Measurements from ENCODE around the gene DLGAP1.

DLGAP1 gene

GRCh38 chr18:4450065-4450658 is 4.9 kb downstream of the DLGAP1 start:
- POLR2A ChIA-PET = no interaction called here
- DNase-seq (ENCODE audit: extremely low spot score) = no peak
- TF ChIP-seq ZNF384 (IDR thresholded peaks at IDR 0.05) (no peak), HDGF (IDR thresholded peaks at IDR 0.05; ENCODE audit: borderline replicate concordance) (no peak), FOXA1 (IDR thresholded peaks at IDR 0.05) (no peak), SP1 (IDR thresholded peaks at IDR 0.05) (no peak), SUZ12 (IDR thresholded peaks at IDR 0.05) (no peak), NFRKB (IDR thresholded peaks at IDR 0.05) (no peak), CTBP1 (IDR thresholded peaks at IDR 0.05; ENCODE audit: borderline replicate concordance) (no peak), ARNT (IDR thresholded peaks at IDR 0.05) (no peak), PKNOX1 (IDR thresholded peaks at IDR 0.05) (no peak), FOXK2 (IDR thresholded peaks at IDR 0.05) (no peak), L3MBTL2 (conservative IDR thresholded peaks at IDR 0.05) (no peak), ELF4 (IDR thresholded peaks at IDR 0.05) (no peak), FOXM1 (IDR thresholded peaks at IDR 0.05; ENCODE audit: borderline replicate concordance) (no peak), LEF1 (IDR thresholded peaks at IDR 0.05; ENCODE audit: borderline replicate concordance) (no peak), BHLHE40 (IDR thresholded peaks at IDR 0.05; ENCODE audit: borderline replicate concordance) (no peak), TARDBP (IDR thresholded peaks at IDR 0.05) (no peak)
- CTCF ChIA-PET = interaction anchor here (0.5 kb wide), 1 partner anchor 31 kb away, joined by 3 read pairs; no protein-coding TSS in a partner anchor

- ChIA-PET POLR2A (no interaction called here), CTCF (no interaction called here)
- TF ChIP-seq LEF1 (IDR thresholded peaks at IDR 0.05; ENCODE audit: borderline replicate concordance) (no peak), SUZ12 (IDR thresholded peaks at IDR 0.05) (no peak), FOXK2 (IDR thresholded peaks at IDR 0.05) (no peak), PKNOX1 (IDR thresholded peaks at IDR 0.05) (no peak), ELF4 (IDR thresholded peaks at IDR 0.05) (no peak), SP1 (IDR thresholded peaks at IDR 0.05) (no peak), CTBP1 (IDR thresholded peaks at IDR 0.05; ENCODE audit: borderline replicate concordance) (no peak), FOXA1 (IDR thresholded peaks at IDR 0.05) (no peak), BHLHE40 (IDR thresholded peaks at IDR 0.05; ENCODE audit: borderline replicate concordance) (no peak), NFRKB (IDR thresholded peaks at IDR 0.05) (no peak), L3MBTL2 (conservative IDR thresholded peaks at IDR 0.05) (no peak), ARNT (IDR thresholded peaks at IDR 0.05) (no peak)
- no peak for DNase-seq (ENCODE audit: extremely low spot score)
These were observed 9.2 kb downstream of the DLGAP1 start for GRCh38 chr18:4445902-4446301.

DNA sequence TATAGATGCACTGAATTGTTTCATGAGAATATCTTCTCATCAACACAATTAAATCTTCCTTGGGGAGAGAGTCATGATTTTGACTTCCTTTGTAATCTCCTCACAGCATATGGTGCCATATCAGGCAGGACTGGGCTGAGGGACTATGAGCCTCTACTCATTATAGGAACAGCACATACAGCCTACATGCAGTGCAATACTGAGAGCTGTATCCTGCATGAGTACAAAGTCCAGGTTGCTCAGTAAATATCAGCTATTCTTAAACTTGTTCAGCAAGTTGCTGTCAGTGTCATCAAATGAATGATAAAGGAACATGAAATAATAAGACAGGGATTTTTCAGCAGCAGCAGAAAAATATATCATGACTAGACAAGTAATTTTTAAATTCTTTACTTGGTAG is 10.8 kb downstream of the DLGAP1 start:
- POLR2A ChIA-PET = no interaction called here
- TF ChIP-seq SP1 (IDR thresholded peaks at IDR 0.05) (no peak), CTBP1 (IDR thresholded peaks at IDR 0.05; ENCODE audit: borderline replicate concordance) (no peak), BHLHE40 (IDR thresholded peaks at IDR 0.05; ENCODE audit: borderline replicate concordance) (no peak), FOXK2 (IDR thresholded peaks at IDR 0.05) (no peak), LEF1 (IDR thresholded peaks at IDR 0.05; ENCODE audit: borderline replicate concordance) (no peak), FOXA1 (IDR thresholded peaks at IDR 0.05) (no peak), ELF4 (IDR thresholded peaks at IDR 0.05) (no peak), L3MBTL2 (conservative IDR thresholded peaks at IDR 0.05) (no peak), ZNF384 (IDR thresholded peaks at IDR 0.05) (no peak), HDGF (IDR thresholded peaks at IDR 0.05; ENCODE audit: borderline replicate concordance) (no peak), SUZ12 (IDR thresholded peaks at IDR 0.05) (no peak), FOXM1 (IDR thresholded peaks at IDR 0.05; ENCODE audit: borderline replicate concordance) (no peak), ARNT (IDR thresholded peaks at IDR 0.05) (no peak), NFRKB (IDR thresholded peaks at IDR 0.05) (no peak), PKNOX1 (IDR thresholded peaks at IDR 0.05) (no peak), TARDBP (IDR thresholded peaks at IDR 0.05) (no peak)
- CTCF ChIA-PET = no interaction called here
- no peak for DNase-seq (ENCODE audit: extremely low spot score)

GRCh38 chr18:4441098-4441497 is 14.0 kb downstream of the DLGAP1 start:
- TF ChIP-seq BHLHE40 (IDR thresholded peaks at IDR 0.05; ENCODE audit: borderline replicate concordance) (no peak), SUZ12 (IDR thresholded peaks at IDR 0.05) (no peak), SP1 (IDR thresholded peaks at IDR 0.05) (no peak), NFRKB (IDR thresholded peaks at IDR 0.05) (no peak), FOXM1 (IDR thresholded peaks at IDR 0.05; ENCODE audit: borderline replicate concordance) (no peak), ZNF384 (IDR thresholded peaks at IDR 0.05) (no peak), ARNT (IDR thresholded peaks at IDR 0.05) (no peak), TARDBP (IDR thresholded peaks at IDR 0.05) (no peak), FOXK2 (IDR thresholded peaks at IDR 0.05) (no peak), ELF4 (IDR thresholded peaks at IDR 0.05) (no peak), CTBP1 (IDR thresholded peaks at IDR 0.05; ENCODE audit: borderline replicate concordance) (no peak)
- ChIA-PET CTCF (no interaction called here), POLR2A (no interaction called here)
- DNase-seq (ENCODE audit: extremely low spot score) = no peak

GRCh38 chr18:4438938-4439337 is 16.2 kb downstream of the DLGAP1 start:
- ChIA-PET POLR2A (no interaction called here), CTCF (no interaction called here)
- TF ChIP-seq SUZ12 (IDR thresholded peaks at IDR 0.05) = no peak
- no peak for TF ChIP-seq FOXA1 (IDR thresholded peaks at IDR 0.05)
- no peak for TF ChIP-seq FOXM1 (IDR thresholded peaks at IDR 0.05; ENCODE audit: borderline replicate concordance)
- TF ChIP-seq SP1 (IDR thresholded peaks at IDR 0.05) = no peak
- no peak for TF ChIP-seq CTBP1 (IDR thresholded peaks at IDR 0.05; ENCODE audit: borderline replicate concordance)
- TF ChIP-seq L3MBTL2 (conservative IDR thresholded peaks at IDR 0.05) = no peak
- TF ChIP-seq HDGF (IDR thresholded peaks at IDR 0.05; ENCODE audit: borderline replicate concordance) = no peak
- no peak for TF ChIP-seq TARDBP (IDR thresholded peaks at IDR 0.05)
- TF ChIP-seq BHLHE40 (IDR thresholded peaks at IDR 0.05; ENCODE audit: borderline replicate concordance) = no peak
- no peak for DNase-seq (ENCODE audit: extremely low spot score)

DNA sequence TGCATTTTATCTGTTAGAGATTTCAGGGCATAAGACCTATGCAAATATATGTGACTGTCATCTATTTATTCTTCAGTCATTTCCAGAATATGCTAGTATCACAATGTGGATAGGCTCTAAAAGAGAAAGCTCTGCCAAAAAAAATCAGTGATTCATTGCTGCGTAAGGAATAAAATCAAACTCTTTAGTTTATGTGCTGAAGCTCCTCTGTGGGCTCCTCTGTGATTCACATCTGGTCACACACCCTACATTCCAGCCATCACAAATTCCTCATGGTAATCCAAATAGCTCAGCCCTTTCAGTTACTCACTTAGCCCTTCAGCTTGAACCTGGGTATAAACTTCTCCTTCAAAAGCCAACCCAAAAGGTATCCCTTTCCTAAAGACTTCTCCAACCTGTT is 21.4 kb downstream of the DLGAP1 start:
- CTCF ChIA-PET = no interaction called here
- no peak for TF ChIP-seq CTBP1 (IDR thresholded peaks at IDR 0.05; ENCODE audit: borderline replicate concordance)
- no peak for TF ChIP-seq FOXK2 (IDR thresholded peaks at IDR 0.05)
- no peak for TF ChIP-seq PKNOX1 (IDR thresholded peaks at IDR 0.05)
- TF ChIP-seq HDGF (IDR thresholded peaks at IDR 0.05; ENCODE audit: borderline replicate concordance) = no peak
- no peak for TF ChIP-seq L3MBTL2 (conservative IDR thresholded peaks at IDR 0.05)
- TF ChIP-seq NFRKB (IDR thresholded peaks at IDR 0.05) = no peak
- no peak for TF ChIP-seq TARDBP (IDR thresholded peaks at IDR 0.05)
- TF ChIP-seq ZNF384 (IDR thresholded peaks at IDR 0.05) = no peak
- no peak for TF ChIP-seq FOXM1 (IDR thresholded peaks at IDR 0.05; ENCODE audit: borderline replicate concordance)
- no peak for TF ChIP-seq SUZ12 (IDR thresholded peaks at IDR 0.05)
- TF ChIP-seq FOXA1 (IDR thresholded peaks at IDR 0.05) = no peak
- TF ChIP-seq LEF1 (IDR thresholded peaks at IDR 0.05; ENCODE audit: borderline replicate concordance) = no peak
- TF ChIP-seq BHLHE40 (IDR thresholded peaks at IDR 0.05; ENCODE audit: borderline replicate concordance) = no peak
- TF ChIP-seq ELF4 (IDR thresholded peaks at IDR 0.05) = no peak
- no peak for TF ChIP-seq SP1 (IDR thresholded peaks at IDR 0.05)
- DNase-seq (ENCODE audit: extremely low spot score) = no peak

More for the DNA sequence above, 21.4 kb downstream of the DLGAP1 start:
- POLR2A ChIA-PET = no interaction called here
